H9 (cell line): Measurements from ENCODE around the gene PGAP6. TPM values are rescaled to one million over a fixed set of nuclear protein-coding genes. Genes with fewer than 3 reads are reported as not detected.
A peak's percentile ranks its signal among the peaks of the same experiment; 100 is the strongest.

Experiments
- DNase-seq: peaks from one replicate; pipeline ENCODE4 v3.0.0-alpha.2; 2017
- H2AFZ ChIP-seq: one replicate; pipeline ENCODE4 v1.6.1; 2013; ENCODE audit warnings: mild to moderate bottlenecking, low read length, control low read depth, moderate library complexity
- H2AK5ac ChIP-seq: 2 replicates; pipeline ENCODE4 v1.6.1; 2013; ENCODE audit warnings: low read length, control low read depth, mixed read lengths; ENCODE audit not compliant: insufficient read length
- H2BK120ac ChIP-seq: one replicate; pipeline ENCODE4 v1.6.1; 2013; ENCODE audit warnings: low read depth, mild to moderate bottlenecking, low read length, control low read depth, inconsistent platforms; ENCODE audit not compliant: poor library complexity, severe bottlenecking
- H2BK12ac ChIP-seq: 2 replicates; pipeline ENCODE4 v1.6.1; 2013; ENCODE audit warnings: low read length, control low read depth, mixed read lengths, low read depth; ENCODE audit not compliant: insufficient read length
- H2BK15ac ChIP-seq: 2 replicates; pipeline ENCODE4 v1.6.1; 2013; ENCODE audit warnings: low read depth, low read length, control low read depth
- H2BK20ac ChIP-seq: one replicate; pipeline ENCODE4 v1.6.1; 2013; ENCODE audit warnings: low read depth, mild to moderate bottlenecking, low read length, control low read depth, inconsistent platforms; ENCODE audit not compliant: poor library complexity, severe bottlenecking
- H2BK5ac ChIP-seq: 2 replicates; pipeline ENCODE4 v1.6.1; 2013; ENCODE audit warnings: low read length, control low read depth, mixed read lengths; ENCODE audit not compliant: insufficient read length
- H3K14ac ChIP-seq: 2 replicates; pipeline ENCODE4 v1.6.1; 2013; ENCODE audit warnings: low read length, control low read depth; ENCODE audit not compliant: insufficient read depth
- H3K18ac ChIP-seq: 2 replicates; pipeline ENCODE4 v1.6.1; 2013; ENCODE audit warnings: low read depth, mild to moderate bottlenecking, mixed read lengths, low read length, control low read depth; ENCODE audit not compliant: insufficient read length
- H3K23ac ChIP-seq: 2 replicates; pipeline ENCODE4 v1.6.1; 2013; ENCODE audit warnings: low read length, control low read depth, mixed read lengths, low read depth; ENCODE audit not compliant: insufficient read length
- H3K23me2 ChIP-seq: 2 replicates; pipeline ENCODE4 v1.6.1; 2013; ENCODE audit warnings: low read depth, mild to moderate bottlenecking, mixed read lengths, low read length, control low read depth; ENCODE audit not compliant: insufficient read length, poor library complexity, severe bottlenecking
- H3K27ac ChIP-seq: 2 replicates; pipeline ENCODE4 v1.5.1; 2013; ENCODE audit warnings: low read length, control low read depth, mixed read lengths, low read depth; ENCODE audit not compliant: insufficient read length
- H3K27me3 ChIP-seq: 2 replicates; pipeline ENCODE4 v1.6.1; 2013; ENCODE audit warnings: low read length, control low read depth, inconsistent platforms; ENCODE audit not compliant: insufficient read depth
- H3K4ac ChIP-seq: 2 replicates; pipeline ENCODE4 v1.6.1; 2013; ENCODE audit warnings: low read depth, mild to moderate bottlenecking, control low read depth, inconsistent platforms, low read length, moderate library complexity
- H3K4me1 ChIP-seq: 2 replicates; pipeline ENCODE4 v1.6.1; 2013; ENCODE audit warnings: low read length, control low read depth, inconsistent platforms; ENCODE audit not compliant: insufficient read depth
- H3K4me2 ChIP-seq: 2 replicates; pipeline ENCODE4 v1.6.1; 2013; ENCODE audit warnings: low read length, control low read depth, mixed read lengths; ENCODE audit not compliant: insufficient read length, insufficient read depth
- H3K56ac ChIP-seq: 2 replicates; pipeline ENCODE4 v1.6.1; 2013; ENCODE audit warnings: low read depth, mild to moderate bottlenecking, mixed read lengths, low read length, control low read depth; ENCODE audit not compliant: insufficient read length
- H3K79me1 ChIP-seq: 2 replicates; pipeline ENCODE4 v1.6.1; 2013; ENCODE audit warnings: low read depth, mild to moderate bottlenecking, moderate library complexity, low read length, control low read depth, inconsistent platforms; ENCODE audit not compliant: insufficient read depth, poor library complexity, severe bottlenecking
- H3K79me2 ChIP-seq: 2 replicates; pipeline ENCODE4 v1.6.1; 2013; ENCODE audit warnings: low read length, control low read depth, inconsistent platforms; ENCODE audit not compliant: insufficient read depth
- H3K9ac ChIP-seq: 2 replicates; pipeline ENCODE4 v1.6.1; 2013; ENCODE audit warnings: low read length, control low read depth, mixed read lengths; ENCODE audit not compliant: insufficient read length; ENCODE audit errors: extremely low read depth
- H3K9me3 ChIP-seq: one replicate; pipeline ENCODE4 v1.6.1; 2013; ENCODE audit warnings: low read depth, low read length, inconsistent platforms; ENCODE audit not compliant: control insufficient read depth
- H3T11ph ChIP-seq: one replicate; pipeline ENCODE4 v1.6.1; 2013; ENCODE audit warnings: mild to moderate bottlenecking, low read length, control low read depth, inconsistent platforms
- H4K20me1 ChIP-seq: one replicate; pipeline ENCODE4 v1.6.1; 2013; ENCODE audit not compliant: control insufficient read depth, insufficient read length, insufficient read depth
- H4K5ac ChIP-seq: 2 replicates; pipeline ENCODE4 v1.6.1; 2013; ENCODE audit warnings: low read depth, mild to moderate bottlenecking, mixed read lengths, low read length, control low read depth; ENCODE audit not compliant: insufficient read length
- H4K8ac ChIP-seq: replicated peaks from 2 replicates; pipeline ENCODE4 v1.6.1; 2013; ENCODE audit warnings: low read length, control low read depth, mixed read lengths, low read depth; ENCODE audit not compliant: insufficient read length
- H4K91ac ChIP-seq: 2 replicates; pipeline ENCODE4 v1.6.1; 2013; ENCODE audit warnings: low read depth, mild to moderate bottlenecking, moderate library complexity, mixed read lengths, low read length, control low read depth; ENCODE audit not compliant: insufficient read length
- H3K27ac Mint-ChIP-seq, 3 experiments: 2 replicates in 2 of 3; 3 replicates in 1 of 3; pipeline ENCODE4 v1.8.0; 2020 to 2021; ENCODE audit warnings: mixed read lengths in 3 of 3, mild to moderate bottlenecking in 1 of 3, moderate library complexity in 1 of 3
- H3K27me3 Mint-ChIP-seq: 2 replicates; pipeline ENCODE4 v1.8.0; 2021; ENCODE audit warnings: low read depth, mild to moderate bottlenecking, moderate library complexity, mixed read lengths
- H3K36me3 Mint-ChIP-seq, 3 experiments: 2 replicates in 2 of 3; 3 replicates in 1 of 3; pipeline ENCODE4 v1.8.0; 2020 to 2021; ENCODE audit warnings: low read depth in 3 of 3, mixed read lengths in 3 of 3; ENCODE audit not compliant: insufficient read depth in 1 of 3
- H3K4me1 Mint-ChIP-seq, 2 experiments: 2 replicates each; pipeline ENCODE4 v1.8.0; 2020; ENCODE audit warnings: mixed read lengths in 2 of 2
- H3K4me3 Mint-ChIP-seq, 2 experiments: 2 replicates in 1 of 2; 3 replicates in 1 of 2; pipeline ENCODE4 v1.8.0; 2020 to 2021; ENCODE audit warnings: mild to moderate bottlenecking in 2 of 2, mixed read lengths in 2 of 2, moderate library complexity in 1 of 2
- H3K9me3 Mint-ChIP-seq, 2 experiments: 2 replicates in 1 of 2; 3 replicates in 1 of 2; pipeline ENCODE4 v1.8.0; 2020; ENCODE audit warnings: mild to moderate bottlenecking in 2 of 2, mixed read lengths in 2 of 2, moderate library complexity in 1 of 2
- WGBS: extraction: QIAGEN DNeasy Blood & Tissue Kit; methylation state at CpG from one replicate; pipeline ENCODE4 v1.1.7; 2013; ENCODE audit warnings: missing lambda C conversion rate, low lambda C conversion rate, mixed read lengths; ENCODE audit not compliant: insufficient read length; ENCODE audit errors: extremely low coverage; 5-methylcytosine and 5-hydroxymethylcytosine counted together
- total RNA-seq: library from RNA; stranded (reverse); gene quantifications from 2 replicates; pipeline ENCODE4 v1.2.1, GENCODE V29; 2021
- TF ChIP-seq, protein P1 (sequence below): fragments of 200-600 bp; sonication (generic); conservative IDR thresholded peaks from 3 replicates; pipeline ENCODE4 v1.8.0; 2021; ENCODE audit warnings: antibody characterized with exemption, mild to moderate bottlenecking

PGAP6 gene
- total RNA-seq, 1 experiment from 2014 or later, result 111 TPM

DNA sequence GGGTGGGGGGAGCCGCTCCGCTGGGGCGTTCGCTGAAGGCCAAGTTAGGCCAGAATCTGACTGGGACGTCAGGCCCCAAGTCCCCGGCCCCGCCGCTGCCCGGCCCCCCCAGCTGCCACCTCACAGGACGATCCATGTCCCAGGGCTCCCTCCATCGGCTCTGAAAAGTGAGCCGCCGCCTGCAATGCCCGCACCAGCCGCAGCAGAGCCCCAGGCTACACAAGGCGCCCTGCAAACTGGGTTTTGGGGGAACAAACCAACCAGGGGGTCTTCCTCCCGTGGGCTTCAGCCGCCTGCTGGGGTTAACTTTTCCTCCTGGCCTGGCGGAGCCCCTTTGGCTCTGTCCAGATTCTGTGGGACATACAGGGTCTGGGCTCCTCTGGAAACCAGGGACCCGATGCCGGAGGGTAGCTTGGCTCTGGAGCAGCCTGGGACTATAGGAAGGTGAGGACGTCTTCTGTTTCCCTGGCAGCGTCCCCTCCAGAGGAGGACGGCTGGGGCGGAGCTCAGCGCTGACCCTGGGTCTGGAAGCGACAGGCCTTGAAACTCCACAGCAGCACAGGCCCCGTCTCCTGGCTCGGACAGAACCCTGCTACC lies 16.1 kb upstream of the PGAP6 start:
- no peaks in the 10 kb centered on the region for H3K79me2 ChIP-seq

More for the DNA sequence above, 16.1 kb upstream of the PGAP6 start:
- Histone ChIP-seq H3K56ac (no peak overlapping the region), H4K5ac (no peak overlapping the region), H3K27ac (no peak overlapping the region), H3K9ac (no peak overlapping the region), H3T11ph (no peak overlapping the region), H3K4me1 (peaks cover 2% of the 10 kb centered on the region; the same call in 1 of the 2 replicates), H3K27me3 (no peaks in the 10 kb centered on the region), H3K23ac (no peak overlapping the region), H3K4ac (no peak overlapping the region), H2BK120ac (no peak overlapping the region), H4K20me1 (peaks cover 2% of the 10 kb centered on the region), H2BK12ac (no peak overlapping the region), H3K14ac (no peak overlapping the region; the same call in 1 of the 2 replicates), H3K4me2 (peak overlapping the region; percentile 6), H3K79me1 (no peaks in the 10 kb centered on the region), H3K9me3 (no peaks in the 10 kb centered on the region), H4K91ac (no peak overlapping the region), H2BK15ac (no peak overlapping the region), H2BK20ac (no peak overlapping the region), H4K8ac (no peak overlapping the region), H2BK5ac (no peak overlapping the region), H3K18ac (no peak overlapping the region), H2AK5ac (no peak overlapping the region), H2AFZ (no peak overlapping the region), H3K23me2 (no peaks in the 10 kb centered on the region)
- DNase-seq, result peak; percentile 92
- Mint-ChIP-seq H3K4me1 (peaks cover 22 to 24% of the 10 kb centered on the region in 2 experiments), H3K36me3 (peaks cover 15 to 25% (median 25%) of the 10 kb centered on the region in 3 experiments), H3K9me3 (peaks cover 2% of the 10 kb centered on the region in 2 experiments; a peak in 4 of 5 replicates), H3K27me3 (no peaks in the 10 kb centered on the region), H3K27ac (peak overlapping the region in 2 of 3 experiments; percentile 91 to 94; a peak in 4 of 7 replicates), H3K4me3 (peak overlapping the region; percentile 51 to 71)
- TF ChIP-seq, protein P1, sequence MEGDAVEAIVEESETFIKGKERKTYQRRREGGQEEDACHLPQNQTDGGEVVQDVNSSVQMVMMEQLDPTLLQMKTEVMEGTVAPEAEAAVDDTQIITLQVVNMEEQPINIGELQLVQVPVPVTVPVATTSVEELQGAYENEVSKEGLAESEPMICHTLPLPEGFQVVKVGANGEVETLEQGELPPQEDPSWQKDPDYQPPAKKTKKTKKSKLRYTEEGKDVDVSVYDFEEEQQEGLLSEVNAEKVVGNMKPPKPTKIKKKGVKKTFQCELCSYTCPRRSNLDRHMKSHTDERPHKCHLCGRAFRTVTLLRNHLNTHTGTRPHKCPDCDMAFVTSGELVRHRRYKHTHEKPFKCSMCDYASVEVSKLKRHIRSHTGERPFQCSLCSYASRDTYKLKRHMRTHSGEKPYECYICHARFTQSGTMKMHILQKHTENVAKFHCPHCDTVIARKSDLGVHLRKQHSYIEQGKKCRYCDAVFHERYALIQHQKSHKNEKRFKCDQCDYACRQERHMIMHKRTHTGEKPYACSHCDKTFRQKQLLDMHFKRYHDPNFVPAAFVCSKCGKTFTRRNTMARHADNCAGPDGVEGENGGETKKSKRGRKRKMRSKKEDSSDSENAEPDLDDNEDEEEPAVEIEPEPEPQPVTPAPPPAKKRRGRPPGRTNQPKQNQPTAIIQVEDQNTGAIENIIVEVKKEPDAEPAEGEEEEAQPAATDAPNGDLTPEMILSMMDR, result peak; percentile 35; the same call in 2 of the 3 replicates
- no CpG with 5 or more reads among the region's 29 CpGs for WGBS
